Nephron (organoid): ENCODE results near the gene CHCHD6.

Experiments used
- H3K27ac Mint-ChIP-seq, 3 experiments: 2 replicates each; pipeline ENCODE4 v1.8.0; 2020; ENCODE audit warnings: mixed read lengths in 3 of 3, mild to moderate bottlenecking in 2 of 3, moderate library complexity in 1 of 3
- H3K27me3 Mint-ChIP-seq: 2 replicates; pipeline ENCODE4 v1.8.0; 2021; ENCODE audit warnings: low read depth, mild to moderate bottlenecking, moderate library complexity, mixed read lengths
- H3K36me3 Mint-ChIP-seq: 2 replicates; pipeline ENCODE4 v1.8.0; 2020; ENCODE audit warnings: low read depth, mixed read lengths
- H3K4me1 Mint-ChIP-seq: 2 replicates; pipeline ENCODE4 v1.8.0; 2020; ENCODE audit warnings: mixed read lengths
- H3K4me3 Mint-ChIP-seq, 3 experiments: 2 replicates each; pipeline ENCODE4 v1.8.0; 2020; ENCODE audit warnings: mild to moderate bottlenecking in 3 of 3, mixed read lengths in 3 of 3, moderate library complexity in 2 of 3
- H3K9me3 Mint-ChIP-seq: 2 replicates; pipeline ENCODE4 v1.8.0; 2020; ENCODE audit warnings: mixed read lengths
- TF ChIP-seq, protein P1 (sequence below), 3 experiments: fragments of 200-600 bp; sonication (generic); IDR thresholded peaks; one replicate each; pipeline ENCODE4 v1.5.0; 2021; ENCODE audit warnings: antibody characterized with exemption in 3 of 3; ENCODE audit not compliant: unreplicated experiment in 3 of 3

Gene CHCHD6

DNA sequence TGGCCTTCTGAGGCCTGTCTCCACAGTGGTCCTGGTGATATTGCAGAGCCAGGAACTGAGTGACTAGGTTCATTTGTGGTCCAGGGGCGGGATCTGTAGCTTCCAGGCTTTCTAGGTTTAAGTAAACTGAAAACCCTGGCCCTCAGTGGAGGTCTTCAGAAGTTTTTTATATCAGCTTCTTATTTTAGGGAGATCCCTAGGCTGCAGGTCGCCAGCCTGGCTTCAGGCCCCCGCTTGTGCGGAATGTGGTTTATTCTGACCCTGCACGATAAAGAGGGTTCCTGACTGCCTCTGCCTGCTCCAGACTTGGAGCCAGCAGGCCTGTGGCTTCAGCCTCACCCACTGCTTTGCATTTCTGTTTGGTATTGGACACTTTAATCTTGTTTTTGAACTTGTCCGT, 145.0 kb downstream of the CHCHD6 start:
- Mint-ChIP-seq H3K36me3 (no peaks in the 10 kb centered on the region), H3K9me3 (no peaks in the 10 kb centered on the region), H3K4me1 (peaks cover 26% of the 10 kb centered on the region), H3K4me3 (no peak overlapping the region), H3K27me3 (no peaks in the 10 kb centered on the region), H3K27ac (no peak overlapping the region)
- TF ChIP-seq, protein P1, sequence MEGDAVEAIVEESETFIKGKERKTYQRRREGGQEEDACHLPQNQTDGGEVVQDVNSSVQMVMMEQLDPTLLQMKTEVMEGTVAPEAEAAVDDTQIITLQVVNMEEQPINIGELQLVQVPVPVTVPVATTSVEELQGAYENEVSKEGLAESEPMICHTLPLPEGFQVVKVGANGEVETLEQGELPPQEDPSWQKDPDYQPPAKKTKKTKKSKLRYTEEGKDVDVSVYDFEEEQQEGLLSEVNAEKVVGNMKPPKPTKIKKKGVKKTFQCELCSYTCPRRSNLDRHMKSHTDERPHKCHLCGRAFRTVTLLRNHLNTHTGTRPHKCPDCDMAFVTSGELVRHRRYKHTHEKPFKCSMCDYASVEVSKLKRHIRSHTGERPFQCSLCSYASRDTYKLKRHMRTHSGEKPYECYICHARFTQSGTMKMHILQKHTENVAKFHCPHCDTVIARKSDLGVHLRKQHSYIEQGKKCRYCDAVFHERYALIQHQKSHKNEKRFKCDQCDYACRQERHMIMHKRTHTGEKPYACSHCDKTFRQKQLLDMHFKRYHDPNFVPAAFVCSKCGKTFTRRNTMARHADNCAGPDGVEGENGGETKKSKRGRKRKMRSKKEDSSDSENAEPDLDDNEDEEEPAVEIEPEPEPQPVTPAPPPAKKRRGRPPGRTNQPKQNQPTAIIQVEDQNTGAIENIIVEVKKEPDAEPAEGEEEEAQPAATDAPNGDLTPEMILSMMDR (IDR thresholded peaks at IDR 0.05; ENCODE audit: unreplicated experiment in 3 of 3), result no peak

DNA sequence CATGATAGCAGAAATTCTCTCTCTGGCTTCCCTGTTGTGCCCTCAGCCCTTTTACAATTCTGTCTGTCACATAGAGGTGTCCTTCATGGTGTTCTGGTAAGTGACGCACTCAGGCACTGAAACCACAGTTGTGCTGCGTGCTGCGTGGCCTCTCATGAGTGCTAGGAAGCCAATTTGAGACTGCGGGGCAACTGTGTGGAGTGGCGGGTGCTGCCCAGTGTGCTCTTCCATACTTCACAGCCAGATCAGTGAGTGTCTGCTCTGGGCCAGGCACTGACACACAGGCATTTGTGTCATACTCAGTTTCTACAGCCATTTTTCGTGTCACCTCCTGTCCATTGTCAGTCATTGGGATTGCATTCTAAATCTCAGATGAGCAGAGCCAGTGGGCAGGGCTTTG, 145.7 kb downstream of the CHCHD6 start:
- H3K9me3 Mint-ChIP-seq, result no peaks in the 10 kb centered on the region
- no peaks in the 10 kb centered on the region for H3K36me3 Mint-ChIP-seq
- no peak overlapping the region for H3K4me3 Mint-ChIP-seq
- peaks cover 26% of the 10 kb centered on the region for H3K4me1 Mint-ChIP-seq
- no peaks in the 10 kb centered on the region for H3K27me3 Mint-ChIP-seq
- no peak overlapping the region for H3K27ac Mint-ChIP-seq
- TF ChIP-seq, protein P1 (IDR thresholded peaks at IDR 0.05; ENCODE audit: unreplicated experiment in 3 of 3), result no peak

DNA sequence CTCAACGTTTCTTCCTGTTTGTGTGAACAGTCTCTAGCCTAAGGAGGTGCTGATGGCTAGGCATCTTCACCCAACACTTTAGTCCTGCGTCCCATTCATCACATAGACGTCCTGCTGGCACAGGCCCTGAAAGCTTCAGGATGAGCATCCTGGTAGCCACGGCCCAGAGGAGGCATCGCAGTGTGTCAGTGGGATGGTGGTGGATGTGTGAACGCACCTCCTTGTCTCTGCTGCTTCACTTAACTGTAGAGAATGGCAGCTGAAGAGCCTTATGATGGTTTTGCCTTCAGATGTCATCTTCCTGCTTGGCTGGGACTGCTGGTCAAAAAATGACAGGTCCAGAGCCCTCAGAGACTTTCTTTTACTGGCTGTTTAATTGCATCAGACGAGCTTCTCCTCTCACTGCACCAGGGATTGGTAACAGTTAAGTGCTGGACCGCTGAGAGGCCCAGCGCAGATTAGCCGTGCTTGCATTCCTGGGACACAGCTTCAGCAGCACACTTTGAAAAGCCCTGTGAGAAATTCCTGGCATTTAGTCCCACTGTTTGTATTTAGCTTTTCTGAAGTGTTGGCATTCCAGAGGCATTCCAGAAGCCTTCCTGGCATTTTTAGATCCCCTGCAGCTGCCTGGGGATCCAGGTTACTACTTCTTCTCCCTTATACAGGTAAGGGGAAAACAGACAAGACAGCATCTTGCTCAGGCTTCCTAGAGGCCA, 146.5 kb downstream of the CHCHD6 start:
- Mint-ChIP-seq H3K27ac (peak overlapping the region in 2 of 3 experiments; percentile 27 to 43), H3K4me1 (peaks cover 26% of the 10 kb centered on the region), H3K27me3 (no peaks in the 10 kb centered on the region), H3K4me3 (no peak overlapping the region), H3K9me3 (no peaks in the 10 kb centered on the region), H3K36me3 (no peaks in the 10 kb centered on the region)
- TF ChIP-seq, protein P1 (IDR thresholded peaks at IDR 0.05; ENCODE audit: unreplicated experiment in 3 of 3), result no peak

DNA sequence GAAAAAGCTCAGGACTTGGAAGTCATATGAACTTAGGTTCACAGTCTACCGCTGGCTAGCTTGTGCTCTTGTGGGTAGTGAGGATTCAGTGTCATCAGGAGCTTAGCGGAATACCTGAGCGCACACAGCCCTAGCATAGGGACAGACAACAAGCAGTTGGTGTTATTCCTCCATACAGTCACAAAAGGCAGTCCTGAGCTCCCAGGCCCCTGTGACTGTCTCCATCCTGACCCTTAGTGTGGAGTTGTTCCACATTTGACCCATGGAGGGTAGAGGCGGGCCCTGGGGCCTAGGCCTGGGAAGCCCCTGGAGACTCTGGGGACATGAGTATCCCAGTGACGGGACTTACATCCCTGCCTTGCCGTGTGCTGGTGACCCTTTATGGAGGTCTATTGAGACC, 147.3 kb downstream of the CHCHD6 start:
- Mint-ChIP-seq H3K27me3 (no peaks in the 10 kb centered on the region), H3K4me1 (peaks cover 26% of the 10 kb centered on the region), H3K9me3 (no peaks in the 10 kb centered on the region), H3K27ac (no peak overlapping the region), H3K36me3 (no peaks in the 10 kb centered on the region), H3K4me3 (no peak overlapping the region)
- TF ChIP-seq, protein P1 (IDR thresholded peaks at IDR 0.05; ENCODE audit: unreplicated experiment in 3 of 3), result no peak

DNA sequence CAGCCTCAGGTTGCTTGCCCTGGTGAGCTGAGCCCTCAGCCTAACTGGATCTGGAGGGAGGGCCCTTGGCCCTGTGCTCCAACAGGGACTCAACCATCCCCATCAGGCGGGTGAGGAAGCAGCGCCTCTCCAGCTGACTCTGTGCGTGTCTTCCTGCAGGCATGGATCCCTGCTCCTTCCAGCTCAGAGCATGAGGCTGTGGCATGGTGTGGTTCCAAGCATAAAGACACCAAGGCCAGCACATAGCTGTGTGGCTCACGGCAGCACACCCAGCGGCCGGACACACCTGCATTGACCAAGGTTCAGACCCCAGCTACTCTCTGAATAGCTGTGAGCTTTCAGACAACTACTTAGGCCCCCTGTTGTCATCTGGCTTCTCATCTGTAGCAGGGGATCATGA, 147.9 kb downstream of the CHCHD6 start:
- H3K27ac Mint-ChIP-seq, result no peak overlapping the region
- no peaks in the 10 kb centered on the region for H3K36me3 Mint-ChIP-seq
- H3K4me3 Mint-ChIP-seq, result no peak overlapping the region
- TF ChIP-seq, protein P1 (IDR thresholded peaks at IDR 0.05; ENCODE audit: unreplicated experiment in 3 of 3), result no peak
- H3K9me3 Mint-ChIP-seq, result no peaks in the 10 kb centered on the region
- H3K27me3 Mint-ChIP-seq, result no peaks in the 10 kb centered on the region
- peaks cover 26% of the 10 kb centered on the region for H3K4me1 Mint-ChIP-seq

DNA sequence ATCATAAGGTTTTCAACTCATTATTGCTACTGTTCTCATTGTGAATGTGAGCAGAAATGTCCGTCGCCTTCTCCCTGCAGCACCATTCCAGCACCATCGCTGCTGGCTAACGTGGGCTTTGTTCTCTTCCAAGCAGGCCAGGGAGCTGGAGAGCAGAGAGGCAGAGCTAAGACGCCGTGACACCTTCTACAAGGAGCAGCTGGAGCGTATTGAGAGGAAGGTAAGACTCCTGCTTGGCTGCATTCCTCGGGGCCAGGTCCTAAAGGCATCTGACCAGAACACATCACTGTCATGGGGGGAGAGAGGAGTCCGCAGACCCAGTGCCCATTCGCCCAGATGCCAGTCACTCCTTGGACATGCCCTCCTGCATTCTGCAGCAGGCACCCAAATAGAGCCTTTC, 148.5 kb downstream of the CHCHD6 start:
- H3K36me3 Mint-ChIP-seq, result no peaks in the 10 kb centered on the region
- H3K4me3 Mint-ChIP-seq, result no peak overlapping the region
- no peaks in the 10 kb centered on the region for H3K9me3 Mint-ChIP-seq
- no peak overlapping the region for H3K27ac Mint-ChIP-seq
- TF ChIP-seq, protein P1 (IDR thresholded peaks at IDR 0.05; ENCODE audit: unreplicated experiment in 3 of 3), result no peak
- H3K4me1 Mint-ChIP-seq, result peaks cover 26% of the 10 kb centered on the region
- H3K27me3 Mint-ChIP-seq, result no peaks in the 10 kb centered on the region
